ENCODE results near the gene OSBPL1A.

- TF ChIP-seq CTCF (IDR thresholded peaks at IDR 0.05; ENCODE audit: insufficient read depth, low read length, poor library complexity, severe bottlenecking) (no peak), EZH2phosphoT487 (conservative IDR thresholded peaks at IDR 0.05; ENCODE audit: low read length) (no peak)
Observed at GRCh38 chr18:24270937-24271380, 126.7 kb downstream of the OSBPL1A start.

All from SU-DHL-6 (cell line).